Fibroblast of lung (primary cell): Measurements from ENCODE around the gene UCK2. TPM values are rescaled to one million over a fixed set of nuclear protein-coding genes. Genes with fewer than 3 reads are reported as not detected.
A peak's percentile ranks its signal among the peaks of the same experiment; 100 is the strongest.

Experiments
- DNase-seq, 2 donors: peaks; one replicate each; pipeline versions ENCODE4 v3.0.0 to v3.0.0-alpha.2; 2010; ENCODE audit warnings: low read depth in 2 of 2
- H2AFZ ChIP-seq: 2 replicates; pipeline ENCODE4 v1.5.1; 2012; ENCODE audit warnings: low read length, control low read depth, inconsistent platforms
- H3K27ac ChIP-seq: 2 replicates; pipeline ENCODE4 v1.5.1; 2011; ENCODE audit warnings: low read length, control low read depth; ENCODE audit not compliant: insufficient read depth
- H3K27me3 ChIP-seq: 2 replicates; pipeline ENCODE4 v1.5.1; 2011; ENCODE audit warnings: mild to moderate bottlenecking, low read length; ENCODE audit not compliant: control insufficient read depth, insufficient read depth
- H3K36me3 ChIP-seq: 2 replicates; pipeline ENCODE4 v1.5.1; 2011; ENCODE audit warnings: low read length; ENCODE audit not compliant: control insufficient read depth, insufficient read depth
- H3K4me1 ChIP-seq: 2 replicates; pipeline ENCODE4 v1.5.1; 2011; ENCODE audit warnings: low read length; ENCODE audit not compliant: control insufficient read depth, insufficient read depth; ENCODE audit errors: extremely low read depth
- H3K4me2 ChIP-seq: 2 replicates; pipeline ENCODE4 v1.5.1; 2011; ENCODE audit warnings: low read length, control low read depth; ENCODE audit not compliant: insufficient read depth; ENCODE audit errors: extremely low read depth
- H3K4me3 ChIP-seq, 4 experiments: fragments of 200-600 bp in 1 of 4; sonication (generic) in 1 of 4; replicated peaks in 1 of 4; 2 replicates each; pipeline ENCODE4 v1.5.1; 2011 to 2016; ENCODE audit warnings: low read length in 4 of 4, low read depth in 3 of 4, mild to moderate bottlenecking in 3 of 4, control low read depth in 2 of 4, inconsistent platforms in 1 of 4, mixed read lengths in 1 of 4; ENCODE audit not compliant: insufficient read depth in 1 of 4; ENCODE audit errors: control extremely low read depth in 1 of 4
- H3K79me2 ChIP-seq: 2 replicates; pipeline ENCODE4 v1.5.1; 2012; ENCODE audit warnings: mild to moderate bottlenecking, low read length, inconsistent platforms; ENCODE audit not compliant: control insufficient read depth, insufficient read depth
- H3K9ac ChIP-seq: 2 replicates; pipeline ENCODE4 v1.5.1; 2011; ENCODE audit warnings: mild to moderate bottlenecking, low read length, control low read depth; ENCODE audit not compliant: insufficient read depth
- H3K9me3 ChIP-seq: 2 replicates; pipeline ENCODE4 v1.5.1; 2012; ENCODE audit warnings: low read depth, low read length; ENCODE audit not compliant: control insufficient read depth, insufficient read depth
- H4K20me1 ChIP-seq: 2 replicates; pipeline ENCODE4 v1.5.1; 2011; ENCODE audit warnings: low read length; ENCODE audit not compliant: control insufficient read depth, insufficient read depth; ENCODE audit errors: extremely low read depth
- EZH2 ChIP-seq: IDR thresholded peaks from 2 replicates; pipeline ENCODE4 v1.5.1; 2012; ENCODE audit warnings: low read length, control low read depth, mild to moderate bottlenecking; ENCODE audit errors: missing control alignments
- polyA plus RNA-seq, 2 donors: library from polyadenylated mRNA; depleted of rRNA in 1 of 2; stranded (reverse) in 1 of 2; unstranded in 1 of 2; fragments of >200 nt; gene quantifications; 2 replicates each; pipeline ENCODE4 v1.2.1, GENCODE V29; 2011 to 2012; ENCODE audit warnings: missing spikeins in 1 of 2
- total RNA-seq: library from RNA; depleted of rRNA; stranded (reverse); fragments of >200 nt; gene quantifications from 2 replicates; pipeline ENCODE4 v1.2.1, GENCODE V29; 2014
- TF ChIP-seq, protein P1 (sequence below), 2 donors: IDR thresholded peaks in 1 of 2; conservative IDR thresholded peaks in 1 of 2; 1 replicate in 1 of 2; 2 replicates in 1 of 2; pipeline ENCODE4 v1.5.1; 2011 to 2012; ENCODE audit warnings: low read length in 2 of 2, control low read depth in 1 of 2, inconsistent platforms in 1 of 2, low read depth in 1 of 2, mild to moderate bottlenecking in 1 of 2

UCK2 gene
- total and polyA plus RNA-seq, 2 donors (not counting 1 experiment from before 2014, with no cell fraction given), result 95.1 to 99.0 TPM

- Histone ChIP-seq H3K79me2 (peaks cover 85% of the 10 kb centered on the region), H3K4me3 (no peak overlapping the region), H3K36me3 (no peaks in the 10 kb centered on the region), H3K9ac (no peak overlapping the region), H3K27ac (no peak overlapping the region), H3K27me3 (no peaks in the 10 kb centered on the region), H3K9me3 (no peaks in the 10 kb centered on the region), H4K20me1 (peaks cover 2% of the 10 kb centered on the region), H2AFZ (no peak overlapping the region), H3K4me2 (no peak overlapping the region), H3K4me1 (peaks cover 23% of the 10 kb centered on the region)
- DNase-seq, result no peak
- TF ChIP-seq EZH2, result no peak
- TF ChIP-seq, protein P1, sequence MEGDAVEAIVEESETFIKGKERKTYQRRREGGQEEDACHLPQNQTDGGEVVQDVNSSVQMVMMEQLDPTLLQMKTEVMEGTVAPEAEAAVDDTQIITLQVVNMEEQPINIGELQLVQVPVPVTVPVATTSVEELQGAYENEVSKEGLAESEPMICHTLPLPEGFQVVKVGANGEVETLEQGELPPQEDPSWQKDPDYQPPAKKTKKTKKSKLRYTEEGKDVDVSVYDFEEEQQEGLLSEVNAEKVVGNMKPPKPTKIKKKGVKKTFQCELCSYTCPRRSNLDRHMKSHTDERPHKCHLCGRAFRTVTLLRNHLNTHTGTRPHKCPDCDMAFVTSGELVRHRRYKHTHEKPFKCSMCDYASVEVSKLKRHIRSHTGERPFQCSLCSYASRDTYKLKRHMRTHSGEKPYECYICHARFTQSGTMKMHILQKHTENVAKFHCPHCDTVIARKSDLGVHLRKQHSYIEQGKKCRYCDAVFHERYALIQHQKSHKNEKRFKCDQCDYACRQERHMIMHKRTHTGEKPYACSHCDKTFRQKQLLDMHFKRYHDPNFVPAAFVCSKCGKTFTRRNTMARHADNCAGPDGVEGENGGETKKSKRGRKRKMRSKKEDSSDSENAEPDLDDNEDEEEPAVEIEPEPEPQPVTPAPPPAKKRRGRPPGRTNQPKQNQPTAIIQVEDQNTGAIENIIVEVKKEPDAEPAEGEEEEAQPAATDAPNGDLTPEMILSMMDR (conservative IDR thresholded peaks at IDR 0.05 in 1 of 2, IDR thresholded peaks at IDR 0.05 in 1 of 2; ENCODE audit: low read depth in 1 of 2, low read length in 2 of 2), result no peak
Measured at GRCh38 chr1:165856021-165856420, 28.6 kb downstream of the UCK2 start.

GRCh38 chr1:165856606-165857005, 29.2 kb downstream of the UCK2 start:
- no peak for TF ChIP-seq EZH2
- TF ChIP-seq, protein P1 (conservative IDR thresholded peaks at IDR 0.05 in 1 of 2, IDR thresholded peaks at IDR 0.05 in 1 of 2; ENCODE audit: low read depth in 1 of 2, low read length in 2 of 2), result no peak
- Histone ChIP-seq H3K36me3 (no peaks in the 10 kb centered on the region), H3K9ac (no peak overlapping the region), H3K4me3 (no peak overlapping the region), H3K79me2 (peaks cover 82% of the 10 kb centered on the region), H3K4me2 (no peak overlapping the region), H2AFZ (no peak overlapping the region), H4K20me1 (peaks cover 2% of the 10 kb centered on the region), H3K27ac (no peak overlapping the region), H3K4me1 (peaks cover 22% of the 10 kb centered on the region), H3K27me3 (no peaks in the 10 kb centered on the region), H3K9me3 (no peaks in the 10 kb centered on the region)
- DNase-seq, result no peak

DNA sequence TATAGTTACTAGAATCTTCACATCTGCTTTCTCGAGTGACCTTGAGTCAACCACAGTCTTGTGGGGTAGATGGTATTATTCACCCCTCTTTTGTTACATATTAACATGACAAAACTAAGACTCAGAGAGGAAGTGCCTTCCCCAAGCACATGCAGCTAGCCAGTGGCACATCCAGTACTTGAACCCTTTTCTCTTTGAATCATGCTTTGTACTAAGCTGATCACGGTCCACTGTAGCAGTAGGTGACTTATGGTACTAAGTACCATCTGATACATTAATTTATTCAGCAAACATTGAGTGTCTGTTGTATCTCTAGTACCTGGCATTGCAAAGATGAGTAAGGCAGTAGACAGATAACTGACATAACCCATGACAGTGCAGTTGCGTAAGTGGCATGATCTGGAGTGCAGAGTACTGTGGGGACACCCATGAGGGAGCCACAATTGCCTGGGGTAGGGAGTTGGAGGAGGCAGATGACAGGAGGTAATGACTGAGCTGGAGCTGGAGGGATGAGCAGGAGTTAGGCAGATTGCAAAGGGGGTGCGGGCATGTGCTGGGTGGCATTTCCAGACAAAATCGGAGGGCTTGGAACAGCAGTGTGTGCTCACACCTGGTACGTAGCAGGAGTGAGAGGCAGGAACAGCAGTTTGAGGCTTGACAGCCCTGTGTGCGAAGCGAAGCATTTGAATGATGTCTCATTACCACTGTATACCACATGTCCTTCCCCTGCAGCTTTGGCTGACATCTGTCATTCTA, 29.8 kb downstream of the UCK2 start:
- peak overlapping the region; percentile 22 for H3K27ac ChIP-seq
- DNase-seq, result peak in 1 of 2 donors; percentile 60
- H4K20me1 ChIP-seq, result peaks cover 2% of the 10 kb centered on the region
- no peak overlapping the region for H3K4me3 ChIP-seq
- no peak overlapping the region for H2AFZ ChIP-seq
- H3K4me1 ChIP-seq, result peaks cover 22% of the 10 kb centered on the region
- H3K27me3 ChIP-seq, result no peaks in the 10 kb centered on the region
- H3K79me2 ChIP-seq, result peaks cover 83% of the 10 kb centered on the region
- H3K9me3 ChIP-seq, result no peaks in the 10 kb centered on the region
- H3K9ac ChIP-seq, result no peak overlapping the region
- H3K4me2 ChIP-seq, result no peak overlapping the region
- H3K36me3 ChIP-seq, result no peaks in the 10 kb centered on the region
- TF ChIP-seq, protein P1 (conservative IDR thresholded peaks at IDR 0.05 in 1 of 2, IDR thresholded peaks at IDR 0.05 in 1 of 2; ENCODE audit: low read depth in 1 of 2, low read length in 2 of 2), result no peak
- TF ChIP-seq EZH2, result no peak
